GM18907 (cell line): Measurements from ENCODE around the gene FUT8.
A peak's percentile ranks its signal among the peaks of the same experiment; 100 is the strongest.
"Not testable (repeated sequence)": the region's sequence is repeated elsewhere in the genome, so short reads cannot be mapped to it uniquely, and the experiment has no call there.

ENCODE experiments used
- ATAC-seq: cut with Tn5 transposase; IDR thresholded peaks from one replicate; pipeline ENCODE4 v1.9.1; 2021; ENCODE audit warnings: mild to moderate bottlenecking, moderate library complexity; ENCODE audit not compliant: unreplicated experiment

FUT8 gene

DNA sequence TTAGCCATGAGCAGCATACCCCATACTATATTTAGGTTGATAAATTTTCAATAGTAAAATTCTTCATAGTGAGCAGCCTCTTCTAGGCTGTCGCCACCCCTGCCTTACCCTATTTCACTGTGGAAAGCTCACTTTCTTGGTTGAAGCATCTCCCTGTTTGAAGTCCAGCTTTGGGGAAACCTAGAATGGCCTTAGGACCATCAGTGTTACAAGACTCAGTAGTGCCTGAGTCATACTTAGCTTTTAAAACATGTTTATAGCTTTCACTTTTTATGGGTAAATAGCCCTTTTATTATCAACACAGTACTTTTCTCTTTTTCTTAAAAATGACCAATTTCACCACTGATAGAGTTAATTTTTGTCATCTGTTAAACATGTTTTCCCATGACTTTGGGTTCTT is 37.1 kb downstream of the FUT8 start:
- no peak for ATAC-seq

DNA sequence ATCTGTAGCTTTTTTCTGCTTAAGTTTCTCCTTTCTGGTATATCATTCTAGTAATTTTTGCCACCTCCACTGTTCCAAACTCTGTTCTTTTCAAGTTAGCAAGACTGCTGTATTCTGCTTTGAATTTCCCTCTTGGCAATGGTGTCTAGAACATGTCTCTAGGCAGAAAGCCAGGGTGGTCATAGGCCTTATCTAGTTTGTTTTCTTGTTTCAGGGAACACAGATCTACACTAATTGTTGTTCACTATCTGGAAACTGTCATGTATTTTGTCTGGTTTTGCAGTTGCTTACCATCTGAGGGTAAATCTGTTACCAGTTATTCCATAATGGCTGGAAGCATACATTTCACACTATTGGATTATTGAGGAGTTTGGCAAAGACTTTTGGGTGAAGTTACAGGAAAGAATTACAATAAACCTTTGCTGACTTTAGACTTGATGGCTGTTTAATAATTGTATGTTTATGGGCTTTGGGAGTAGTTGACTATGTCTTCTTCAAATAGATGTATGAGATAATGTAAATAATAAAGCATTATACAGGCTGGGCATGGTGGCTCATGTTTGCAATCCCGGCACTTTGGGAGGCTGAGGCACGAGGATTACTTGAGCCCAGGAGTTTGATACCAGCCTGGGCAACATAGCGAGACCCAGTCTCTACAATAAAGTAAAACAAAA is 41.4 kb downstream of the FUT8 start:
- no peak for ATAC-seq

DNA sequence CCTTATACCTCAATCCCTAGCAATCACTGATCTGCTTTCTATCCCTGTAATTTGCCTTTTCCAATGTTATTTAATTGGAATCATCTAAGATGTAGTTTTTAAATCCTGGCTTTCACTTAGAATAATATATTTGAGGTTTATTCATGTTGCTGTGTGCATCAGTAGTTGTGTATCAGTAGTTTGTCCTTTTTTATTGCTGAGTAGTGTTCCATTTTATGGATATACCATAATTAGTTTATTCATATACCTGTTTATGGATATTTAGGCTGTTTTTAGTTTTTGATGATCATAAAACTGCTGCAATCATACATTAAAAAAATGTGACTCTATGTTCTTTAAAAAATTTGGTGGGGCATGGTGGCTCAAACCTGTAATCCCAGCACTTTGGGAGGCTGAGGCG is 43.7 kb downstream of the FUT8 start:
- no peak for ATAC-seq

DNA sequence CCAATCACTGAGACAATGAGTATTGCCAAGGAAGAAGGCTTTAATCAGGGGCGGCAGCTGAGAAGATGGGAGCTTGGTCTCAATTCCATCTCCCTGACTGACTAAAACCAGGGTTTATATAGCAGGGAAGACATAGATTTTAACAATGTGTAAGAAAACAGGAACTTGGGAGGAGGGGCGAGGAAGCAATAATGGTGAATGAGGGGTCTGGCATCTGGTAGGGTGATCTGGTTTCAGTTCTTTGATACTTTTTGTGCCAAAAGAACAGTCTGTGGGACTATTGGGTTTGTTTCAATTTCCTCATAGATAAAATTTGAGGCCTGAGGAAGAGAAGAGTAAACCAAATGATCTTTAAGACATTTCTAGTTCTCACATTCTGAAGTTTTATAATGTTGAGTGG is 49.2 kb downstream of the FUT8 start:
- ATAC-seq, result peak; percentile 43

DNA sequence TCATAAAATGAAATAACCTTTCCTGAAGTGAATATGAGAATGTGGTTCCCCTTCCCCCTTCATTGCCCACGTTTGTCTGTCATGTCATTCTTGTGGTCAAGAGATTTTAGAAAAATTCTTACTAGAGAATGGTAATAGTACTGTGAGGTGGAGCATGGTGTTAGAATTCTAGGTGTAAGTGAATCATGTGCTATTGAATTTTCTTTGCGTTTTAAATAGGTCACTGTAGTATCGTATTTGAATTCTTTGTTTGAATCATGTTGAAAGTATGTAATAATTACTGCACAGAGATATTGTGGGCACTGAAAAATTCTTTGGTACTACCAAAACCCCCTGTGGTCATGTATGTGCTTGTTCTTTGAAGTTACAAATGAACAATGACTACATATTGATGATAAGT is 49.9 kb downstream of the FUT8 start:
- peak; percentile 74 for ATAC-seq

DNA sequence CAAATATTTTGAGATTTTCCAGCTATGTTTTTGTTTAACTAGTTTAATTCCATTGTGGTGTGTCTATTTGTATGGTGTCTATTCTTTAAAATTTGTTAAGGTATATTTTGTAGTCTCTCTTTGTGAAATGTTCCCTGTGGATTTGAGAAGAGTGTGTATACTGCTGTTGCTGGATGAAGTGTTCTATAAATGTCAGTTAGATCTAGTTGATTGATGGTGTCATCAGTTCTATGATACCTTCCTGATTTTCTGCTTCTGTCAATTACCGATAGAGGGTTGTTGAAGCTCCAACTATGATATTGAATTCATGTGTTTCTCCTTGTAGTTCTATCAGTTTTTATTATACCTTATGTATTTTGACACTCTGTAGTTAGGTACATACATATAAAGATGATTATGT is 53.1 kb downstream of the FUT8 start:
- ATAC-seq, result no peak

DNA sequence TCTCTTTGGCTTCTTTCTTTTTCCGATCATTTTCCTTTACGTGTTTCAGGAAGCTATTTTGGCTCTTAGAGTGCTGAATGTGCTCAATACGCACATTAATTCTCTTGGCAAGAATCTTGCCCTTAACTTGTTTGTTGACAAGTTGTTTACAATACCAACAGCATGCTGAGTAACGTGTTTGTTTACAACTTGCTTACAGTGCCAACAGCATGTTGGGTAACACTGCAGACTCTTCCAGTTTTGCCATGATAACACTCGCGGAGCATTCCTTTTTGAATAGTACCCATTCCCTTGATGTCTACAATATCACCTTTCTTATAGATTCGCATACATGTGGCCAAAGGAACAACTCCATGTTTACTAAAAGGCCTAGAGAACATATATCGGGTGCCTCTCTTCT is 55.4 kb downstream of the FUT8 start:
- ATAC-seq, result not testable (repeated sequence)

DNA sequence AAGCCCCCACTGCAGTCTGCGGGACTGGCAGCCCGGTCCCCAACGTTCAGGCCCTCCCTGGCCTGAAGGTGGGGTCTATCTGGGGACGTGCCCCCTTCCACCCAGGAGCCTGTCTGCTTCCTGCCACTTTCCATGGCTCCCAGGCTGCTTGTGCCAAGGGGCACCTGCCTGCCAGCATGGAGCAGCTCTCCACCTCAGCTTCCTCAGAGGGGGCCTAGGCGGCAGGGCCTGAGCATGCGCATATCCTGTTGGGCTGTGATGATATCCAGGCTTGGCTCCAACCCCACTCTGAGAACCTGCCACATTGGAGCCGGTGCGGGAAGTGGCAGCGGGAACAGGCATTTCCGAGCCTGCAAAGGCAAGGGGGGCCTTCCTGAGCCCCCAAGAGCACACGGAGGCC is 57.4 kb downstream of the FUT8 start:
- ATAC-seq, result no peak

DNA sequence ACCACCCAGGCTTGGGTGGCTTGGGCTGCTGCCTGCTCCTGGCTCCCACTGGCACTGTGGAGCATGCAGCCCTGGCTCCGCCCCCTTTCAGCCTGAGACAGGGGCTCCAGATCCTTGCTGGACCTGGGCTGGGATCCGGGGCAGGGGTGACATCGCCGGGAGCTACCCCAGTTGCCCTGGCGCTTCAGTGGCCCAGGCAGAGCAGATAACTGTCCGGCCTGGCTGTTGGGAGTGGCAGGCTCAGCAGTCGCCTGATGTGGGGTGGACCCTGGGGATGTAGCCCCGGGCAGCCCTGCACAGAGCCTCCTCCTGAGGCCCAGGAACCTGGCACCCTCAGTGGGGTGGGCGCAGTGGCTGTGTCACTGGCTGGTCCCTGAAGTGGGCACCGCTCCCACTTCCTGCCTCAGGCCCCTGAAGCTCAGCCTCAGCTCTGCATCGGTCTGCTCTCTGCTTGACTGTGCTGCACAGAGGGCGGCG is 57.9 kb downstream of the FUT8 start:
- ATAC-seq, result peak; percentile 32

DNA sequence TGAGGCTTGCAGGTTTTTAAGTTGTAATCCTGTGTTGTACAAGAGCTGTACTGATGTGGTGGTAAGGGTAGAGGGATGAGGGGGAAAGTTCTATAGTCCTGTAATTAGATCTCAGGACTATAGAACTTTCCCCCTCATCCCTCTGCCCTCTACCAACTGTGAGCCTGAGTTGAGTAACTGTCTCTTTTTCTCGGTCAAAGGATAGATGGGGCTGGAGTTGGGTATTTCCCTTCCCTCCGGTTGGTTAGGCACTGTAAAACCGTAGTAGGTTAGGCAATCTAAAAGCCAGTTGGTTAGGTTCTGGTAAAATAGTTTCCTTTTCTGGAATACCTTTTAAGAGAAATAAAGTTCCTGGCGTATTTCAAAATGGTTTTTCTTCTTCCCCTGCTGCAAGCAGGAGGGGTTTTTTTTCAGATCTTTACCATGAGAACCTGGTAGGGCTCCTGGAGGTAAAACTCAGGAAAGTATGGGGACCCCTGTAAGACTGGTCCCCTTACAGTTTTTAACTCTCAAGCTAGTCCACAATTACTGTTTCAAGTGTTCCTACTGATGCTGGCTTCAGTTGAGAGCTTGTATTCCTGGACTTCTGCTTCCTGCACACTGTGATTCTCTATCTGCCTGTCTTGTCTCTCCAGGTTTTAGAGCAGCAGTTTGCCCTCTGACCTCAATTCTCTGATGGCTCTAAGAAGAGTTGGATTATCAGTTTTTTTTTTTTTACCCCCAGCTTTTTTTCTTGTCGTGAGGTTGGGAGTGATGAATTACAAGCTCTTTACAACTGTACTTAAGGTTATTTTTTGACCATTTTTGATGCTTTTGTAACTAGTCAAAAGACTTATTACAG is 58.7 kb downstream of the FUT8 start:
- peak; percentile 70 for ATAC-seq

DNA sequence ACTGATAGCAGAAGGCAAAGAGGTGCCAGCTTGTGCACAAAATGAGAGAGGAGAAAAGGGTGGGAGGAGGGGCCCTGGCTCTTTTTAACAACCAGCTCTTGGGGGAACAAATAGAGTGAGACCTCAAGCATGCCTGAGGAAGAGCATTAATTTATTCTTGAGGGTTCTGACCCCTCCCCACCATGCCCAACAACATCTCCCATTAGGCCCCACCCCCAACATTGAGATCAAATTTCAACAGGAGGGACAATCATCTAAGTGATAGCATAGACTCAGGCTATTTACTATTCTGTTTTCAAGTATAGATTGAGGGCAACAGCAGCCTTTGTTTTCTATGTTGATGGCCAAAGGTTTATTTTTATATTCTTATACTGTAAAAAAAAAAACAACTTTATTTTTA is 59.7 kb downstream of the FUT8 start:
- ATAC-seq, result no peak

DNA sequence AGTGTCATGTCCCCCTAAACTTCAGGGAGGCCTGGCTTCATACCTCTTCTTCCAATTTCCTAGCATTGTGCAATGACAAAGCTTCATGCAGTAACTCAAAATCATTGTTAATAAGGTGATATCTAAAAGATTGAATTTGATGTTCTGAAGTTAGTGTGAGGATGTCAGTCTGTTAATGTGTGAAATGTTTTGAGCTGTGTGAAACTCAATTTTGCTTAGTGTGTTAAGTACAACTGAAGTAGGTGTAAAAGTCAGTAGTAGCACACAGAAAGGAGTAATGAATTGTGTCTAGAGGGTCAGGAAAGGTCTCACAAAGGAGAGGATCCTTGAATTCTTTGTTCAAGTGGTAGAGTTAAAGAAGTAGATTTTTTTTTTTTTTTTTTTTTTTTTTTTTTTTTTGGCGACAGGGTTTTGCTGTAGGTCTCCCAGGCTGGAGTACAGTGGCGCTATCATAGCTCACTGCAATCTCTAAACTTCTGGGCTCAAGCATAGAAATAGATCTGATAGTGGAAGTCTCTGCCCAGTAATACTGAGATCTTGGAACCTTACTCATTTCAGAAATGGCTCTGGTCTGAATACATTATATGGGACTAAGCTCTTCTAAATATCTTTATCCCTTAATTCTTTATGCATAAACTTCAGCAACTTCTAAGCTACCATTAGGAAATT is 63.9 kb downstream of the FUT8 start:
- peak; percentile 79 for ATAC-seq

DNA sequence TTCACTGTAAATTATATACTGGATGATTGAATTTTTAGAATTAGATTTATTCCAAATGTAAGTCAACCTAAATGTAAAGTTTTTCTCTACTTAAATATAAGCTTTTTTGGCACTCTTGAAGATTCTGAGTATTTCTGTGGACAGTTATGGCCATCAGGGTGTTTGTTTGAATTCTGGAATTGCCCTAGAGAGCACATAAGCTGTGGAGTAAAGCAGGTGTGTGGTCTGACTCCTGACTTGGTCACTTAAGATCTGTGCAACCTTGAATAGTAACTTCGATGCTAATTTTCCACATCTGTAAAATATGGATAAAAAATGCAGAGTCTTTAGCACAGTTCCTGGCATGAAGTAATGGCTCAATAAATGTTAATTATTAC is 64.4 kb downstream of the FUT8 start:
- peak; percentile 32 for ATAC-seq

DNA sequence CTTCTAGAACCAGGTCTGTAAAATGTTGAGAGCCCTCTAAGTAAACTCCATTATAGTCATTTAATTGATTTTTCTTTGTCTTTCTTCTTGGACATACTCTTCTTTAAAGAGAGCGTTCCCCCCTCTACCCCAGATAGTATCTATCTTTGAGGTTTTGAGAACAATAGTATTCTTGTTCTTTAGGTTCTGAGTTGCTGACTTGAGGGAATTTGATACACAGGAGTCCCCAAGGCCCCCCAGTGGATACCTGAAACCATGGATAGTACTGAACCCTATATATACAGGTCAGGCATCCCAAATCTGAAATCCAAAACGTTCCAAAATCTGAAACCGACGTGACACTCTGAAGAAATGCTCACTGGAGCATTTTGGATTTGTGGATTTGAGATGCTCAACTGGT is 65.5 kb downstream of the FUT8 start:
- no peak for ATAC-seq

DNA sequence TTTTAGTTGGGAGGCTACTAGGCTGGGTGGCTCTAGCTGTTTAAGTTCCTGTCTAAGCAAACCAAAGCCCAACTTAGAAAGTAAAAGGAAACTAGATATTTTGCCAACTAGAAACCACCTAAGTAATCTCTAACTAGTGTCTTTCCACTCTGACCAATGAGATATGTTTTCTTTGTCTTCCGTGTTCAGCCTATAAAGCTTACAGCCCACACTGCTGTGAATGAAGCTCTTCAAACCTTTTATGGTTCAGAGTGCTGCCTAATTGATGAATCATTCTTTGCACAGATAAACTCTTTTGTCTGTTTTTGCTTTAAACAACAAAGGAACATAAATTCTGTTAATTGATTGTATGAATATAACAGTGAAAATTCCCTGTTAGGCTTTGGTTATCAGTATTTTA is 66.1 kb downstream of the FUT8 start:
- ATAC-seq, result no peak

DNA sequence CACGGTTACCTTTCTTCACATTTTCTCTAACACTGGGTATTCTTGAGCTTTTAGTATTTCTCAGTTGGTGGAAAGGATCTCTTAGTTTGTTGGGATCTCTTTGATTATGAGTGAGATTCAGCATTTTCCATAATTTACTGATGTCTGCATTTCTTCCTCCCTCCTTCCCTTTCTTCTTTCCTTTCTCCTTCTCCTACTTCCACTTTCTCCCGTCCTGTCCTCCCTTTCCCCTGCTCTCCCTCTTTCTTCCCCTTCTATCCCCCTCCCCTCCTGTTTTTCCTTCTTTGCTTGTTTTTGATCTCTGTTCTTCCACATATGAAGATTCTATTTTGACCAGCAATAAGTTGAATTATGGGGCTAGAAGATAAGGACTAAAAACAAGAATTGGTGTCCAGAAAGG is 66.9 kb downstream of the FUT8 start:
- ATAC-seq, result no peak

DNA sequence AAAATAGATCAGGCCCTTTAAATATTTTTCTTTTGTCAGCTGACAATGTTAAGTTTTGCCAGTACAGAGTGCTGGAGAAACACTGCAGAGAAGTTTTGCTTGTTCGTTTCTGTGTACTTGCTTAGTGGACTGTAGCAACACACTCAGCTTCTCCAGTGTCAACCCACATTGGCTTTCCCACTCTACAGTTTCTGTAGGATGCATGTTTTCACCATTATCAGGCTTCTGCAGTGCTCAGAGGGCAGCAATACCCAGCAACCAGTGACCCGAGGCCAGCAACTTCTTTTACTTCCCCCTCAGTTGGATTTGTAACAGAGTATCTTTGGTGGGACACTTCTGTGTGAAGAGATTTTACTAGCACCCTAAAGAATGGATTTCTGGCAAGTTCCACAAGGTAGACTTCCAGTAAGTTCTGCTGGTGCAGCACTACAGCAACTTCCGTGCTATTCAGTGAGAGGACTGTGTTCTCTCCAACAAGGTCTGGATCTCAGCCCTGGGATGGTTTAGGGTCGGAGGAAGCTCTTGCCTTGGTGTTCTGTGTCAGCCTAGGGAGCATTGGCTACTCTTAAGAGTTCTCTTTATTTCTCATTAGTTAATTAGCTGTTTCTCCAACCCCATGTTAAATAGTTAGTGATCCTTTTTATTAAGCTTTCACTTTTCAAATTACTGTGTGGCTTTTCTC is 70.4 kb downstream of the FUT8 start:
- ATAC-seq, result no peak

DNA sequence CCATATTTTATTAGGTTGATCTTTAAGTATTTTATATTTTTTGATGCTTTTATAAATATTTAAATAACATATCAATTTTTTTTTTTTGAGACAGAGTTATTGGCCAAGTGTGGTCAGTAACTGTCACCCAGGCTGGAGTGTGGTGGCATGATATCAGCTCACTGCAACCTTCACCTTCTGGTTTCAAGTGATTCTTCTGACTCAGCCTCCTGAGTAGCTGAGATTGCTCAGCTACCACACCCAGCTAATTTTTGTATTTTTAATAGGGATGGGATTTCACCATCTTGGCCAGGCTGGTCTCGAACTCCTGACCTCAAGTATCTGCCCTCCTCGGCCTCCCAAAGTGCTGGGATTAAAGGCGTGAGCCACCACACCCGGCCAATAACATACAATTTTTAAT is 71.1 kb downstream of the FUT8 start:
- no peak for ATAC-seq

DNA sequence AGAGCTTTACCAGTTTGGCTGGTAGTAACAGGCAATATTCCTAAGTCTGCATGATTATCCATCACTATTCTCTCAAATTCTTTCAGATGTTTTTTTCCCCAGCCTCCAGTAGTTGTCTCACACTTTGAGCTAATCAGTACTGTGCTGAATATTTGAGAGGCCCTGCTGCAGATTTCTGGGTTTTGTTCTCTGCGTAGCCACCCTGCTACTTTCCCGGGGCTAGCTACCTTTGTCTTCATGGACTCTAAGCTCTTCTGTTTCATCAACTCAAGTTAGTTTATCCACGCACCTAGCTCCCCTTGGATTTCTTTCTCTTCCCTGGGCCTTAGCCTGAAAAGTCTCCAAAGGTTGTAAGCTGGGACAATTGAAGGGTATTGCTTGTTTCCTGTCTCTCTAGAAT is 73.0 kb downstream of the FUT8 start:
- ATAC-seq, result no peak

DNA sequence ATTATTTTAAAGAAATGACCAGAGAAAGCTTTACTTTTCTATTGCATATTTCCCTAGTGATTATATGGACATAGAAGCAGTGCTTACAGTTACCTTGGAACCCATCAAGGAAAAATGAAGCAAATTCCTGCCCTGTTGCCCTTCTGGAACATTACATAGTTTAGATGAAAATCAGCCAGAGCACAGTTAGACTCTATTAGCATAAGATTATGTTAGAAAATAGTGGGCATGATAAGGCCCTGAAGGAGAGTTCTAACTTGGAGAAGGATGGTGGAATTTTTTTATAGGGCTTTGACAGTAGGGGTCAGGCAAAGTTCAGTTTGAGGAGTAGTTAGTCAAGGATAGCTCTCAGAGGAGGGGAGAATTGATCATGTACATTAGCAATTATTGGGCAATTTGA is 74.3 kb downstream of the FUT8 start:
- ATAC-seq, result no peak

DNA sequence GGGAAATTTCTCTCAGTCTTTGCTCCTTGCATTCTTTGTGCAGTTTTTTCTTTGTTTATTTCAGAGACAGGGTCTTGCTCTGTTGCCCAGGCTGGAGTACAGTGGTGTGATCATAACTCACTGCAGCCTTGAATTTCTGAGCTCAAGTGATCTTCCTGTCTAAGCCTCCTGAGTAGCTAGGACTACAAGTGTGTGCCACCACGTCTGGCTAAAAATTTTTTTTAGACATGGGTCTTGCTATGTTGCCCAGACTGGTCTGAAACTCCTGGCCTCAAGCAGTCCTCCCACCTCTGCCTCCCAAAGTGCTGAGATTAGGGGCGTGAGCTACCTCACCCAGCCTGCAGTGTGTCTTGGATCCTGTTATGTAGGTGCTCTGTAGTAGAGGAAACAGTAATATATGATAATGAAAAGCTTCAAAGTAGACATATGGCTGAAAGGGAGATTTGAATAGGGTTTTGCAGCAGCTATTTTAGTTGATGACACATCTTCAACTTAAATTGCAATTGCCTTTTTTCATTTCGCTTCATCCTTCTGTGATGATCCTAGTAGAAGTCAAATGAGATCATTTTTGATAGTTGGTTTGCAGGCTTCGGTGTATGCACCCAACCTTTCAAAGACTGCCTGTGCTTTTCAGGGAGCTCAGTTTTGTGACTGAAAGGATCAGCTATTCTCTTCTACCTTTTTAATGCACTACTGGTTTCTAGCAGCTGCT is 75.4 kb downstream of the FUT8 start:
- ATAC-seq, result peak; percentile 43
